ENCODE results near the gene FUT6. TPM values are rescaled to one million over a fixed set of nuclear protein-coding genes. Genes with fewer than 3 reads are reported as not detected.
"Not testable (repeated sequence)": the region's sequence is repeated elsewhere in the genome, so short reads cannot be mapped to it uniquely, and the experiment has no call there.

FUT6 gene
- polyA plus RNA-seq, 12 donors = 0.15 to 0.40 (median 0.16) TPM; not detected in 9

DNA sequence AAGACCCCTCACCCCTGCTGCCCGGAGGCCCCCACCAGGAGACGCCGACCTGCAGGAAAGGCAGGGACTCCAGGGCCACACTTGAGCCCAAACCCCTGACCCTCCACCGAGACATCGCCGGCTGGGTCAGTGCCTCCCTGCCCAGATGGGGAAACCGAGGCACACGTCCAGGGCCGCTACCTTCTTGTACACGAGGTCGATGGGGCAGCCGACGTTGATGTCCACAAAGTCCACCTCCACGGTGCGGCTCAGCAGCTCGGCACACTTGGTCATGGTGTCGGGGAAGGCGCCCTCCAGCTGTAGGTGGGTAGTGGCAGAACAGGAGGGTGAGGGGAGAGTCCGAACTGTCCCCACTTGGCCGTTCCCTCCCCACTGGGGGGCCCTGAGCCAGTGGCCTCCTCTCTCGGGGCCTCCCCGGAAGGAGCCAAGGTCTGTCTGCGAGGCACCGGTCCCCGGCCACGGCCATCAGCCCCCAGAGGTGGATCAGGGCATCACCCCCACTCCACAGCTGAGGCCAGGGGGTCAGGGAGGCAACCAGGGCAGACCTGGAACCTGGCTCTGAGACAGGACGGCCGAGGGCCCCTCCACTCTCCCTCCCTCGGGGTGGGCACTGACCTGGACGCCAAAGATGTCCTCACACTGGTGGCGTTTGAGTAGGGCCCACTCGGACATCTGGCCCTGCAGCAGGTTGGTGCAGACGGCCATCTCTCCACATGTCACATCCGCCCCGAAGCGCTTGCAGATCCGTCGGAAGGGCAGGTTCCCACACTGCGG, 51.9 kb downstream of the FUT6 start:
- no peak for DNase-seq

DNA sequence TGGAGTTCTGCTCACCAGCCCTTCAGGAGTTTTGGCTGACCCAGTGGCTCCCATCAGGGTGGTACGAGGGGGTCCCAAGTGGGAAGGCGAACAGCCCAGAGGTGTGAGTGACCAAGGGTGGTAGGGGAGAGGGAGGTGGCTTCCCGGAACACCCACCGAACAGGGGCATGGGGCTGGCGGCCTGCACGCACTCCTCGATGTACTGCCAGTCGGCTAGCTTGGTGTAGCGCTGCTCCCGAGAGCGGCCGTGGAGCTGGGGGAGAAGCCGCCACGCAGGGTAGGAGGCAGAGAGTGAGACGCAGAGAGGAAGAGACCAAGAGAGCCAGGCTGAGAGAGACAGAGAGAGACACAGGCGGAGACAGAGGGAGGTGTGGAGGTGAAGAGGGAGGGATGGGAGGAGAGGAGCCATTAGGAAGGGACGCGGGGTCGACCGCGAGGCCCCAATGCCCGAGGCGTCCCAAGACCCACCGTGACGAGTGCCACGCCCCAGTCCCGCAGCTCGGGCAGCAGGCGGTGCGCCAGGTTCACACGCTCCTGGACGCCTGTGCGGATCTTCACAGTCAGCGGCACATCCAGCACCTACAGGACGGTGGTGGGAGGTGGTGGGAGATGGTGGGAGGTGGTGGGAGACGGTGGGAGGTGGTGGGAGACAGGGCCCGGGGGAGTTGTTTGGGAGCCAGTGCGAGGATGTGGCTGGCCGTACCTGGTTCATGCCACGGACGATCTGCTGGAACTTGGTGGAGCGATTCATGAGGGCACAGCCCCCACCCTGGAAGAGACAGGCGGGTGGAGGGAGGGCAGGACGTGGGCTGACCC, 52.7 kb downstream of the FUT6 start:
- DNase-seq = no peak

DNA sequence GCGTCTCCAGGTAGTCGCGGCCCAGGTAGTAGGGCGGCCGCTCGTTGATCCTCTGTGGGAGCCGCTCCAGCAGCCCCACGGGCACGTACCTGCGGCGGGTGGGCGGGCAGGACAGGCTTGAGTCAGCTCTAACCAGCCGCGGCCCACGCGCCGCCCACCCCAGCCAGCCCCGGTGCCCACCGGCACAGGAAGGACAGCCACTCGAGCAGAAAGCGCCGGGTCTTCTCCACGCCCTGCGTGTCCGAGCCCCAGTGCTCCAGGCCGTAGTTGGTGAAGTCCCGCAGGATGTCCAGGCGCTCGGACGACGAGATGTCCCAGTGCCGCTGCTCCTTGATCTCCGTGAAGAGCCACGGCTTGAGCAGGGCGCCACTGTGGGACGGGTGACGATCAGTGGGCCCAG, 54.1 kb downstream of the FUT6 start:
- DNase-seq = no peak

DNA sequence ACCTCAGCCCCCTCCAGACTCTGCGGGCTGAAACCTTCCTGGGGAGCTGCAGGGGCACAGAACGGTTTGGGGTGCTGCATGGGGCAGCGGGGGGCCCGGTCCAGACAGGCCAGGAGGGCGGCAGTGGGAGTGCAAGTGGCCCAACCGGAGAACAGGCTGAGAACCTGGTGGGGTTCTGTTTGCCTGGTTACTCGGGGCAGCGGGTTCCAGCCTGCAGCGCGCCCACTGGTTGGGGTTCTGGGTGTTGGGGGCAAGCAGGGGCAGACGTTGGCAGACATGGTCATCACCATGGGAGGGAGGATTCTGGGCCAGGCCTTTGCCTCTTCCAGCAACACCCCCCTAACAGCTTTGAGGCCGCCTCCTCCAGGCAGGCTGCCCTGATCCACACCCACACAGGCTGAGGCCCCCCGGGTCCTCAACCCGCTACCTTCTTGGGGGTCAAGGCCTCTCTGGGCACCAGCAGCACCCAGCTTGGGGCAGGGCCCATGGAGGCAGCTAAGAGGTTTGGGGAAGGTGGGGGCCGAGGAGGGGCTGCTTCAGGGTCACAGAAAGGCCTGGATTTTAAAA, 54.8 kb downstream of the FUT6 start, which contains the start of gene PRR22:
Gene PRR22, minus strand, starts transcription at position 166 of the 567 bp plus-strand sequence. Its CDS starts 86 bp downstream, at position 80.
- DNase-seq = no peak

DNA sequence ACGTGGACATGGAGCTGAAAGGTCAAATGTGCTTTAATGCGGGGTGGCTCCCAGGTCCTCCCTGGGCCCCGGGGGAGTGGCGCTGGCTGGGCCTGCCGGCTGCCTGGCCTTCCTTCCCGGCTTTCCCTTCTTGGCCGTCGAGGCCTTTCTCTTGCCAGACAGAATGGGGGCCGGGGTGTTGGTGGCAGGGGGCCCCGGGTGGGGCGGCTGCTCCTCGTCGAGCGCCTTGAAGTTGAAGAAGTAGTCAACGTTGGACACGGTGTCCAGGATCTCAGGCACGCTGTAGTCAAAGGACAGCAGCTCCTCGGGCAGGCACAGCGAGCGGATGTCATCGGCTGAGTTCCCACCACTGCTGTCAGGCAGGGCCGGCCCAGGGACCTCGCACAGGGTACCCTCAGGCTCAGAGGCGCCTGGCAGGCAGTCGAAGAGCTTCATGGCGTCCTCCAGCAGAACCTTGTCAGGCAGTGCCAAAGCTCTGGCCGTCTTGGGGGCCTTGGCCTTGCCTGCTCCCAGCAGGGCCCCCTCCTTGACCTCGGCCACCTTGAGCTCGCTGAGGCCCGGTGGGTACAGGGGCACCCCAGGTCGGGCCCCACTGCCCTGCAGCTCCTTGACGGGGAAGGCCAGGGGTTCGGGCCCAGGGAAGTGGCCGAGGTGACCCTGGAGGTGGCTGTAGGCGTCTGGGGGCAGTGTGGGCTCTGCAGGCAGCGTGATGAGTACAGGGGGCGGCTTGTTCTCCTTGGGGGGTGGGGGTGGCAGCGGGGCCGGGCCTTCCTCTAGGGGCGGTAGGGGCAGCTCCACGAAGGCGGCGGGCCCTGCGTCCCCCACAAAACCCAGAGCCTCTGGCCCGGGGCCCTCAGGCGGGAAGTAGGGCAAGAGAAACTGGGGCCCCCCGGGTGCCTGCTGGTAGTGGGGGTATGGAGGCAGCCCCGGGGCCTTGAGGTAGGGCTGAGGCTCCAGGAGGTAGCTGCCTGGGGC, 56.3 kb downstream of the FUT6 start:
- no peak for DNase-seq

DNA sequence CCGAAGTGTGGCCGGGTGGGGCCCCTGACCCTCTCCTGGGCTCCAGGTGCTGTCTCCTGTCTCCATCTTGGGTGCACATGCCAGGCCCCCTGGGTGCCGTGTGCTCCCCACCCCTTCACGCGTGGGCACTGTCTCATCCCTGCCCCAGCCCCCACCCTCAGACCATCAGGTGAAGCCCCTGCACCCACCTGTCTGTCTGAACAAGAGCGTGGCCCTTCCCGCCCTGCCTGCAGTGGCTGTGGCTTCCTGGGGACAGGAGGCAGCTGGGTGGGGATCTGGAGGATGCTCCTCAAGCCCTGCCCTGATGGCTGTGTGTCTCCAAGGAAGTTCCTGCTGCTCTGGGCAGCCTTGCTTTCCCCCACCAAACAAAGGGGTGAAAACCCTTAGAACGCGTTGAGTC, 57.2 kb downstream of the FUT6 start:
- no peak for DNase-seq

DNA sequence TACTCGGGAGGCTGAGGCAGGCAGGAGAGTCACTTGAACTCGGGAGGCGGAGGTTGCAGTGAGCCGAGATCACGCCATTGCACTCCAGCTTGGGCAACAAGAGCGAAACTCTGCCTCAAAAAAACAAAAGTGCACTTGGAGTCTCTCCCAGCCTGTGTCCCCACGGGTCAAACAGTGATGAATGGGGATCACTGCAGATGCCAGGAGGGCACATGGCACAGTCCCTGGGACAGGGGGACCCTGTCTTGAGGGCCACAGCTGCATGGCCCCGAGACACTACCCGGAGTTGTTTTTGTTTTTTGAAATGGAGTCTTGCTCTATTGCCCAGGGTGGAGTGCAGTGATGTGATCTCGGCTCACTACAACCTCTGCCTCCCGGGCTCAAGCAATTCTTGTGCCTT, 58.6 kb downstream of the FUT6 start:
- DNase-seq = not testable (repeated sequence)

Other genes with a start within 250 kb of the FUT6 start
- gene SAFB2, start 216.9 kb downstream of the FUT6 start, polyA plus RNA-seq (ENCODE audit: insufficient read length in 12 of 12) = 10 to 100 TPM in 11 of 12 donors, not detected in 1; 32.9 to 72.7 (median 45.3) TPM
- gene SAFB, start 216.6 kb downstream of the FUT6 start, polyA plus RNA-seq (ENCODE audit: insufficient read length in 12 of 12) = 100 to 1,000 TPM in 3 of 12 donors, 10 to 100 TPM in 8, not detected in 1; 79.8 to 122 (median 90.3) TPM
- 100 to 1,000 TPM in 2 of 12 donors, 10 to 100 TPM in 9, not detected in 1; 58.2 to 116 (median 68.2) TPM for gene MICOS13, start 159.2 kb downstream of the FUT6 start, polyA plus RNA-seq (ENCODE audit: insufficient read length in 12 of 12)
- gene HSD11B1L, start 158.7 kb downstream of the FUT6 start, polyA plus RNA-seq (ENCODE audit: insufficient read length in 12 of 12) = 1 to 10 TPM in 10 of 12 donors, not detected in 2; 2.9 to 6.9 (median 4.9) TPM
- 1,000 to 10,000 TPM in 11 of 12 donors, 100 to 1,000 TPM in 1; 913 to 2,217 (median 1,062) TPM for gene RPL36, start 149.4 kb downstream of the FUT6 start, polyA plus RNA-seq (ENCODE audit: insufficient read length in 12 of 12)
- gene LONP1, start 119.6 kb downstream of the FUT6 start, polyA plus RNA-seq (ENCODE audit: insufficient read length in 12 of 12) = 10 to 100 TPM in 11 of 12 donors, not detected in 1; 35.6 to 60.1 (median 42.4) TPM
- under 1 TPM in 1 of 12 donors, not detected in 11; 0.20 TPM for gene CATSPERD, start 119.1 kb downstream of the FUT6 start, polyA plus RNA-seq (ENCODE audit: insufficient read length in 12 of 12)
- gene PRR22, start 55.0 kb downstream of the FUT6 start, polyA plus RNA-seq (ENCODE audit: insufficient read length in 12 of 12) = 1 to 10 TPM in 8 of 12 donors, under 1 TPM in 2, not detected in 2; 0.62 to 4.4 (median 1.2) TPM
- 10 to 100 TPM in 11 of 12 donors, not detected in 1; 13.3 to 29.3 (median 17.7) TPM for gene DUS3L, start 48.5 kb downstream of the FUT6 start, polyA plus RNA-seq (ENCODE audit: insufficient read length in 12 of 12)
- 1 to 10 TPM in 2 of 12 donors, under 1 TPM in 7, not detected in 3; 0.14 to 4.2 (median 0.33) TPM for gene NRTN, start 34.6 kb downstream of the FUT6 start, polyA plus RNA-seq (ENCODE audit: insufficient read length in 12 of 12)
- 1 to 10 TPM in 1 of 12 donors, under 1 TPM in 5, not detected in 6; 0.15 to 1.4 (median 0.42) TPM for gene FUT3, start 11.7 kb upstream of the FUT6 start, polyA plus RNA-seq (ENCODE audit: insufficient read length in 12 of 12)
- under 1 TPM in 2 of 12 donors, not detected in 10; 0.11 to 0.21 TPM for gene FUT5, start 30.8 kb upstream of the FUT6 start, polyA plus RNA-seq (ENCODE audit: insufficient read length in 12 of 12)
- gene NDUFA11, start 64.1 kb upstream of the FUT6 start, polyA plus RNA-seq (ENCODE audit: insufficient read length in 12 of 12) = 100 to 1,000 TPM in 11 of 12 donors, not detected in 1; 138 to 197 (median 162) TPM
- gene VMAC, start 65.2 kb upstream of the FUT6 start, polyA plus RNA-seq (ENCODE audit: insufficient read length in 12 of 12) = 1 to 10 TPM in 11 of 12 donors, not detected in 1; 2.1 to 6.3 (median 4.0) TPM
- gene CAPS, start 74.6 kb upstream of the FUT6 start, polyA plus RNA-seq (ENCODE audit: insufficient read length in 12 of 12) = 1 to 10 TPM in 11 of 12 donors, not detected in 1; 2.6 to 9.3 (median 4.8) TPM
- 10 to 100 TPM in 11 of 12 donors, not detected in 1; 36.6 to 89.2 (median 43.6) TPM for gene RANBP3, start 138.4 kb upstream of the FUT6 start, polyA plus RNA-seq (ENCODE audit: insufficient read length in 12 of 12)